Measurements from ENCODE around the gene ADD2. TPM values are rescaled to one million over a fixed set of nuclear protein-coding genes. Genes with fewer than 3 reads are reported as not detected.

Gene ADD2
- total RNA-seq, 2 donors from 2014 or later: 0.41 to 1.6 TPM

DNA sequence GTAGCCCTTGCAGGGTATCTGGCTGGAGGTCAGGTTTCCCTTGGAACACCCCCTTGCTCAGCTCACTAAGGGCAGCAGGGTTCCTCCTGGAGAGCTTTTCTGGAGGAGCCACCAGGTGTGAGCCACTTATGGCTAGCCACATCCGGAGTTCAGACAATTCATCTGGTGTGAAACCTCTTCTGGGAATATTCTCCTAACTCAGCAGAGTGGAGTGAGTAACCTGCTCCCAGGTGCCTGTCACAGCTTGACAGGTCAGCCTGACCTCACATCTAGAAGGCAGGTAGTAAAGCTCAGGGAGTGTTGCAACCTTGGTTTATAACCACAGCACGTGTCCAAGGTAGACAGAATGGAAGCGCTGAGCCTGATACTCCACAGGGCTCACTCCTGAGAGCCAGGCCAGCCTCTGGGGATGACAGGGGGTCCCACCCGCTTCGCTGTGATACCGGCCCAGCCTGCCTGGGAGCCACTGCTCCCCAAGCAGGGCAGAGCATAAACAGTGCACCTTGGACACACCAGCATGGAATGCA, 151.8 kb downstream of the ADD2 start:
- Histone ChIP-seq H3K9me3 (no peaks in the 10 kb centered on the region), H3K27me3 (replicated peaks; ENCODE audit: insufficient read depth) (no peaks in the 10 kb centered on the region), H3K4me3 (no peak overlapping the region), H3K36me3 (no peaks in the 10 kb centered on the region), H3K27ac (no peak overlapping the region), H3K4me1 (ENCODE audit: control insufficient read depth in 1 of 2, low read depth in 2 of 2) (no peaks in the 10 kb centered on the region)
- TF ChIP-seq, protein P1, sequence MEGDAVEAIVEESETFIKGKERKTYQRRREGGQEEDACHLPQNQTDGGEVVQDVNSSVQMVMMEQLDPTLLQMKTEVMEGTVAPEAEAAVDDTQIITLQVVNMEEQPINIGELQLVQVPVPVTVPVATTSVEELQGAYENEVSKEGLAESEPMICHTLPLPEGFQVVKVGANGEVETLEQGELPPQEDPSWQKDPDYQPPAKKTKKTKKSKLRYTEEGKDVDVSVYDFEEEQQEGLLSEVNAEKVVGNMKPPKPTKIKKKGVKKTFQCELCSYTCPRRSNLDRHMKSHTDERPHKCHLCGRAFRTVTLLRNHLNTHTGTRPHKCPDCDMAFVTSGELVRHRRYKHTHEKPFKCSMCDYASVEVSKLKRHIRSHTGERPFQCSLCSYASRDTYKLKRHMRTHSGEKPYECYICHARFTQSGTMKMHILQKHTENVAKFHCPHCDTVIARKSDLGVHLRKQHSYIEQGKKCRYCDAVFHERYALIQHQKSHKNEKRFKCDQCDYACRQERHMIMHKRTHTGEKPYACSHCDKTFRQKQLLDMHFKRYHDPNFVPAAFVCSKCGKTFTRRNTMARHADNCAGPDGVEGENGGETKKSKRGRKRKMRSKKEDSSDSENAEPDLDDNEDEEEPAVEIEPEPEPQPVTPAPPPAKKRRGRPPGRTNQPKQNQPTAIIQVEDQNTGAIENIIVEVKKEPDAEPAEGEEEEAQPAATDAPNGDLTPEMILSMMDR (IDR thresholded peaks at IDR 0.05): no peak
- DNase-seq (ENCODE audit: low spot score): no peak
- no peak for ATAC-seq (ENCODE audit: insufficient number of reproducible peaks, low FRiP score, low read depth)

DNA sequence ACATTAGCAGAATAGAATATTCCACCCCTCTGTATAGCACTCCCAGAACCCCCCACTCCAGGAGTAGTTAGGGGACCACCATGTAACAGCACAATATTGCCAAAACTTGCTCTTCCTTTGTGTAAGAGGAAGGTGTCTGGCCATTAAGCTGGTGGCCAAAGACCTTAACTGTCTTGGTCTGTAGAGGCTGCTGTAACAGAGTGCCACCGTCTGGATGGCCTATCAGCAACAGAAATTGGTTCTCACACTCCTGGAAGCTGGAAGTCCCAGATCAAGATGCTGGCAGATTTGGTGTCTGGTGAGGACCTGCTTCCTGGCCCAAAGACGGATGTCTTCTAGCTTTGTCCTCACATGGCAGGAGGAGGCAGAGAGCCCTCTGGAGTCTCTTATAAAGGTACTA, 152.8 kb downstream of the ADD2 start:
- H3K27ac ChIP-seq: no peak overlapping the region
- DNase-seq (ENCODE audit: low spot score): no peak
- no peaks in the 10 kb centered on the region for H3K9me3 ChIP-seq
- no peaks in the 10 kb centered on the region for H3K36me3 ChIP-seq
- no peaks in the 10 kb centered on the region for H3K27me3 ChIP-seq (replicated peaks; ENCODE audit: insufficient read depth)
- ATAC-seq (ENCODE audit: insufficient number of reproducible peaks, low FRiP score, low read depth): no peak
- H3K4me1 ChIP-seq (ENCODE audit: control insufficient read depth in 1 of 2, low read depth in 2 of 2): no peaks in the 10 kb centered on the region
- TF ChIP-seq, protein P1 (IDR thresholded peaks at IDR 0.05): no peak
- H3K4me3 ChIP-seq: no peak overlapping the region

GRCh38 chr2:70613521-70613920, 154.5 kb downstream of the ADD2 start:
- H3K27ac ChIP-seq: no peak overlapping the region
- no peaks in the 10 kb centered on the region for H3K9me3 ChIP-seq
- no peak for ATAC-seq (ENCODE audit: insufficient number of reproducible peaks, low FRiP score, low read depth)
- H3K36me3 ChIP-seq: no peaks in the 10 kb centered on the region
- H3K4me1 ChIP-seq (ENCODE audit: control insufficient read depth in 1 of 2, low read depth in 2 of 2): no peaks in the 10 kb centered on the region
- DNase-seq (ENCODE audit: low spot score): no peak
- TF ChIP-seq, protein P1 (IDR thresholded peaks at IDR 0.05): no peak
- H3K27me3 ChIP-seq (replicated peaks; ENCODE audit: insufficient read depth): no peaks in the 10 kb centered on the region
- no peak overlapping the region for H3K4me3 ChIP-seq

GRCh38 chr2:70612574-70612973, 155.4 kb downstream of the ADD2 start:
- H3K27ac ChIP-seq: no peak overlapping the region
- no peak for ATAC-seq (ENCODE audit: insufficient number of reproducible peaks, low FRiP score, low read depth)
- TF ChIP-seq, protein P1 (IDR thresholded peaks at IDR 0.05): no peak

DNA sequence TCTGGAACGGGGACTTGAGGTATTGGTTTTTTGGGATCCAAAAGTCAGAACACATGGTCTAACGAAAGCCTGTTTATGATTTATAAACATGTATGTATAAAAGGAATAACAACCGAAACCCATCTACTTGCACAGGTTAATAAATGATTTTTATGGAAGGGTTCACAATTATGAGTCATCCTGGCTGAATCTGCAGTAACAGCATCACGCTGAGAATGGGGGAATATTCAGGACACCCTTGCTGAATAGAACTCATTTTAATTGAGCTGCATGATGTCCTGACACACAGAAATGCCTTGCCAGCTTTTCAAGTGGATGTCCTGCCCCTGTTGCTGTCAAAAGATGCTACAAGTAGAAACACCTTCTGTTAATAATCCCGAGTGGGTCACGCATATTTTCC, 159.6 kb downstream of the ADD2 start:
- ATAC-seq (ENCODE audit: insufficient number of reproducible peaks, low FRiP score, low read depth) (no peak), DNase-seq (ENCODE audit: low spot score) (no peak)
- Histone ChIP-seq H3K36me3 (no peaks in the 10 kb centered on the region), H3K4me1 (ENCODE audit: control insufficient read depth in 1 of 2, low read depth in 2 of 2) (no peaks in the 10 kb centered on the region), H3K27ac (no peak overlapping the region), H3K4me3 (no peak overlapping the region), H3K9me3 (no peaks in the 10 kb centered on the region), H3K27me3 (replicated peaks; ENCODE audit: insufficient read depth) (no peaks in the 10 kb centered on the region)
- TF ChIP-seq, protein P1 (IDR thresholded peaks at IDR 0.05): no peak

More at GRCh38 chr2:70612574-70612973, 155.4 kb downstream of the ADD2 start:
- no peak overlapping the region for H3K4me3 ChIP-seq
- H3K9me3 ChIP-seq: no peaks in the 10 kb centered on the region
- no peak for DNase-seq (ENCODE audit: low spot score)
- no peaks in the 10 kb centered on the region for H3K4me1 ChIP-seq (ENCODE audit: control insufficient read depth in 1 of 2, low read depth in 2 of 2)
- H3K36me3 ChIP-seq: no peaks in the 10 kb centered on the region
- H3K27me3 ChIP-seq (replicated peaks; ENCODE audit: insufficient read depth): no peaks in the 10 kb centered on the region

Data from thoracic aorta (tissue), 2 donors.